NCI-H2029 (cell line): ENCODE results near the gene PRTN3.
"Not testable (repeated sequence)": the region's sequence is repeated elsewhere in the genome, so short reads cannot be mapped to it uniquely, and the experiment has no call there.

ENCODE experiments used
- DNase-seq: peaks from one replicate; lab custom pipeline; 2025; lab: John Stamatoyannopoulos, UW

The PRTN3 gene

DNA sequence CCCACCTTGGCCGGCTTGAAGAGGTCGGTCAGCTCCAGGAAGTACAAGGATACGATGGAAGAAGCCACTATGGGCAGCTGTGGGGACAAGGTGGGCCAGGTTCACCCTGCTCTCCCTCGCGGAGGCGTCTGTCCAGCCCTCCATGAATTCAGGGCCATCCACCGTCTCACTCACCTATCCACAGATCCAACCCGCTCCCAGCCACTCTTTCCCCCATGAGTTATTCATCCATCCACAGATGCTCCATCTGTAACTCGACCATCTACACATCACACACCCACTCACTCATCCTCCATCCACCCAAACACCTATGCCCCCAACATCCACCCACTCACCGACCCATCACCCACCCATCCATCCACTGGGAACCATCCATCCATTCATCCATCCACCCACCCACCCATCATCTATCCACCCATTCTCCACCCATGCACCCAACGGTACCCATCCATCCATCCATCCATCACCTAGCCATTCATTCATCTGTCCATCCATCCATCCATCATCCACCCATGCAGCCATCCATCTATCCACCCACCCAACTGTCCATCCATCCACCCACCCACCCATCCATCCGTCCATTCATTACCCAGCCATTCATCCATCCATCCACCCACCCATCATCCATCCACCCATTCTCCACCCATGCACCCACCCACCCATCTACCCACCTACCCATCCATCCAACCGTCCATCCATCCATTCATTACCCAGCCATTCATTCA is 24.9 kb upstream of the PRTN3 start:
- no peak for DNase-seq

DNA sequence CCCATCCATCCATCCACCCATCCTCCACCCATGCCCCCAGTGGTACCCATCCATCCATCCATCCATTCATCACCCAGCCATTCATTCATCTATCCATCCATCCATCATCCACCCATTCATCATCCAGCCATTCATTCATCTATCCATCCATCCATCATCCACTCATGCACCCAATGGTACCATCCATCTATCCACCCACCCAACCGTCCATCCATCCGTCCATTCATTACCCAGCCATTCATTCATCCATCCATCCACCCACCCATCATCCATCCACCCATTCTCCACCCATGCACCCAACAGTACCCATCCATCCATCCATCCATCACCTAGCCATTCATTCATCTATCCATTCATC is 24.3 kb upstream of the PRTN3 start:
- DNase-seq, result no peak

DNA sequence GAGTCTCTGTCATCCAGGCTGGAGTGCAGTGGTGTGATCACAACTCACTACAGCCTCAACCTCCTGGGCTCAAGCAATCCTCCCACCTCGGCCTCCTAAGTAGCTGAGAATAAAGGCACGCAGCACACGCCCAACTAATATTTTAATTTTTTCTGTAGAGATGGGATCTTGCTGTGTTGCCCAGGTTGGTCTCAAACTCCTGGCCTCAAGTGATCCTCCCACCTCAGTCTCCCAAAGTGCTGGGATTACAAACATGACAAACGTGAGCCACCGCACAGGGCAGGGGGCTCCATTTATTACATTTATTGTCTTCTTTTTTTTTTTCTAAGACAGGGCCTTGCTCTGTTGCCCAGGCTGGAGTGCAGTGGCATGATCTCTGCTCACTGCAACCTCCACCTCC is 20.6 kb upstream of the PRTN3 start:
- DNase-seq, result not testable (repeated sequence)

DNA sequence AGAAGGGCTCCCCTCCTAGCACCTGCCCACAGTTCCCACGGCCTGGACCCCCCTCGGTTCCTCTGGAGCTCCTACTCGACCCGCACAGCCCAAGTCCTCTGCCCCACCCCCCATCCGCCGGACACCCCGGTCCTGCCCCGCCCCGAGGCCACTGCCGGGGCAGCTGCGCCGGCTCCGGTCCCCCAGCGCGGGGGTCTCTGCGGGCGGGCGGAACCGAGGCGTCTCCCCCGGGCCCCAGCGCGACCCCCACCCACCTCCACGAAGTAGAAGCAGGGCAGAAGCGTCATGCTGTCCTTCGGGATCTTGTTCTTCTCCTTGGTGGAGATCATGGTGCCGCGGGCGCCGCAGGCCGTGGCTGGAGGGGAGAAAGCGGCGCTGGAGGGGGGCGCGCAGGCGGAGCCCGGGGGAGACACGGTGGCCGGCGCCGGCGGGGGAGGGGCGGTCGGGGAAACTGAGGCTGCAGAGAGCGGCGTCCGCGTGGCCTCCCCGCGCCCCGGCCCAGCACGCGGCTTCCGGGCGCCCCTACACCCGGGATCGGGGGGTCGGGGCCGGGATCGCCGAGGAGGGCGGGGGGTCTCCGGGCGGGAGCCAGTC is 19.5 kb upstream of the PRTN3 start:
- DNase-seq, result no peak

DNA sequence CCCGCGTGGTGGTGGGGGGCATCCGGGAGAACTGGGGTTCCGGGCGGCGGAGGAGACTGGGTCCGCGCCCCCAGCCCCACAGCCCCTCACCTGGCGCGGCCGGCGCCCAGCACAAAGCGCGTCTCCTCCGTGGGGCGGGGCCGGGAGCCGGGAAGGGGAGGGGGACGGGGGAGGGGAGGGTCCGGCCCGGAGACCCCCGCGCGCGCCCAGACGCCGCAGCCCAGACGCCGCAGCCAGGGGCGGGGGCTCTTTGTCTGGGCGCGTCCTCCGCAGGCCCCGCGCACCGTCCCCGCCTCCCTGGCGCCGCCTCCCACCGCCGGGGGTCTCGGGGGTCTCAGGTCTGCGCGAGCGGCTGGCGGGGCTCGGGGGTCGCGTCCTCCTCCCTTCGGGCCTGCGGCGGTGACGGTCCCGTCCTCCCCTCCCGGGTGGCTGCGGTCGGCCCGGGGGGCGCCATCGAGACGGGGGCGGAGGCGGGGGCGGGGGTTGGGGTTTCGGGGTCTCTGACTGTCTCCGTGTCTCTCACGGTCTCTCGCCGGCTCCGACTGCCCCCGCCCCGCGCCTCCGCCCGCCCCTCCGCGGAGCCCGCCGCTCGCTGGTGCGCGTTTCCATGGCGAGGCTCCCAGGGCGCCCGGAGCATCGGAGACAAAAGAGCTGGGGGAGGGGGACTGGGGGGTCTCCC is 18.8 kb upstream of the PRTN3 start, which contains the start of gene PLPPR3:
Gene PLPPR3, minus strand, starts transcription at position 131 of the 679 bp plus-strand sequence. CDS start 396 bp downstream, outside the sequence.
- no peak for DNase-seq

DNA sequence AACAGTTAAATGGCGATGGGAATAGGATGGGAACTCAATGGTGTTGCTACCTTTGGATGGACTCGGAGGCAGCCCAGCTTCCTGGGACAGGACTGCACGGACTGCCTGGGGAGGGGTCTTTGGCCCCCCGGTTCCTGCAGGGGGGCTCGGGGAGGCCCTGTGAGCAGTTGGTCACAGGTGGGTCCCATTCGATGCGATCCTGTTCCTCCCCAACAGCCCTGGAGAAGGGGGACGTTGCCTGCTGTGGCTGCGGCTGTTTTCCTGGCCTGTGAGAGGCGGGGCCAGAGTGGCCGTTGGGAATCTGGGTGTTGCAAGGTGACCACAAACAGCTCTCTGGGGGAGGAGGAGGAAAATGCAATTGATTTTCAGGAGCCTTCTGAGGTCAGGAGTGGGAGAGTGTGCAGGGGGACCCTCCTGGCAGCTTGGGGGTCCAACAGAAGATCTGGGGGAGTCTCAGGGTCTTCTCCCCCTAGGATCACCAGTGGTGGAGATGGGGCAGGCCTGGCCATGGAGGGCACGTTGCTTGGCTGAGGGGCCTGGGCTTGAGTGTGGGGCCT is 17.2 kb upstream of the PRTN3 start:
- no peak for DNase-seq

DNA sequence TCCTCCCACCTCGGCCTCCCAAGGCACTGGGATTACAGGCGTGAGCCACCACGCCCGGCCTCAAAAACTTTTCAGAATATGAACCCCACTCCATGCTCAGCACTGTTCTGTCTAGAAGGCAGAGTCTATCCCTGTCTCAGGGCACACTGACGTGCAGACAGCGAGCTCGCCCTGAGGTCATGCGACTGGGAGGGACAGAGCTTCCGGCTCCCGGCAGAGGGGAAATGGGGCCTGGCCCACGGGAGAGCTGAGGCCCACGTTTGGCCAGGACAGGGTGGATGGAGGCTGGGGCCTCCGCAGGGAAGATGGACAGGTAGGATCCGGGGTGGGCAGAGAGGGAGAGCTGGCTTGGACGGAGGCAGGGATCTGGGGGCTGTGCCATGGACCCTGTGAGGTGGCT is 15.9 kb upstream of the PRTN3 start:
- no peak for DNase-seq

DNA sequence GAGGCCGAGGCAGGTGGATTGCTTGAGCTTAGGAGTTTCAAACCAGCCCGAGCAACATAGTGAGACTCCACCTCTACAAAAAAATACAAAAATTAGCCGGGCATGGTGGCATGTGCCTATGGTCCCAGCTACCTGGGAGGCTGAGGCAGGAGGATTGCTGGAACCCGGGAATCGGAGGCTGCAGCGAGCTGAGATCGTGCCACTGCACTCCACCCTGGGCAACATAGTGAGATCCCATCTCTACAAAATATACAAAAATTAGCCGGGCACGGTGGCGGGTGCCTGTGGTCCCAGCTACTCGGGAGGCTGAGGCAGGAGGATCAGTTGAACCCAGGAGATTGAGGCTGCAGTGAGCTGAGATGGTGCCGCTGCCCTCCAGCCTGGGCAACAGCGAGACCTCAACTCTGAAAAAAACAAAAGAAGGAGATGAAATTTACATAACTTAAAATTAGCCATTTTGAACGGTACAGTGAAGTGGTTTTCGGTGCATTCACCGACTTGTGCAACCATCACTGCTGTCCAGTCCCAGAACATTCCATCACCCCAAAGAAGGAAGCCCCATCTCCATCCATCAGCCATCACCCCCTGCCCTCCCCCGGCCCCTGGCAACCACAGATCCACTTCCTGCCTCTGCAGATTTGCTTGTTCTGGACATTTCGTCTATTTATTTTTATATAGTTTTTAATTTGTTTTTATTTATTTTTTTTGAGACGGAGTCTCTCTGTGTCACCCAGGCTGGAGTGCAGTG is 14.7 kb upstream of the PRTN3 start:
- no peak for DNase-seq

DNA sequence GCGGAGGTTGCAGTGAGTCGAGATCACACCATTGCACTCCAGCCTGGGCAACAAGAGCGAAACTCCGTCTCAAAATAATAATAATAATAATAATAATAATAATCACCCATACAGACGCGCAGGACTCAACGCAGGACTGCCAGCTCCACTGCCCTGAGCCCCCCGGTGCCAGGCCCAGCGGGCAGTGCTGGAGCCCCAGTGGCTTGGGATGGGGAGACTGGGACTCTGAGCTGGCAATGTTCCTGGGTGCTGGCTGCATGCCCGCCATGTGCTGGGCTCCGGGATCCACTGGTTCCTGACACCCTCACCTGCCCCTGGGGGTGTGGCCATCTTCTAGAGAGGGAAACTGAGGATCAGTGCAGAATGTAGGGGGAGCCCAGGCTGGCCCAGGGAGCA is 13.5 kb upstream of the PRTN3 start:
- DNase-seq, result no peak

DNA sequence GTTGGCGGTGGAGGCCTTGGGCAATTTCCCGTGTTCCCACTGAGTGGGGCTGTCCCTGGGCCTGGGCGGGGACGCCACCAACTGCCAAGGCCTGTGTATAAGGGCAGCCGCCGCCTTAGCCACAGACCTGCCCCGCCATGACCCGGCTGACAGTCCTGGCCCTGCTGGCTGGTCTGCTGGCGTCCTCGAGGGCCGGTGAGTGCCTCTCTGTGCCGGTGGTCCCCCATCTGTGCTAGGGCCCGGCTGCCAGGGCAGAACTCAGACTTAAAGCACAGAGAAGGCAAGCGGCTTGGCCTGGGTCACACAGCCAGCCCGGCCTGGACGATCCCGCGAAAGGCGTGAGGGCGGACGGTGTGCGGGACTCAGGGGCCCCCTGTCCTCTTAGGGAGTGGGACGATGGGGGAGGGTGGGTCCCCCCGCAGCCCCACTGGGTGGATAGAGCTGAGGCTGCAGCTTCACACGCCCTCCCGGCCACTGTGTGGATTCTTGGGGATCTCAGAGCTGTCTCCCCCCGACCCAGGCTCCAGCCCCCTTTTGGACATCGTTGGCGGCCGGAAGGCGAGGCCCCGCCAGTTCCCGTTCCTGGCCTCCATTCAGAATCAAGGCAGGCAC is 13.0 kb upstream of the PRTN3 start, which contains the start of gene AZU1:
Gene AZU1, plus strand, starts transcription at position 128 of the 612 bp plus-strand sequence. Its CDS starts 10 bp downstream, at position 138.
- DNase-seq, result no peak

DNA sequence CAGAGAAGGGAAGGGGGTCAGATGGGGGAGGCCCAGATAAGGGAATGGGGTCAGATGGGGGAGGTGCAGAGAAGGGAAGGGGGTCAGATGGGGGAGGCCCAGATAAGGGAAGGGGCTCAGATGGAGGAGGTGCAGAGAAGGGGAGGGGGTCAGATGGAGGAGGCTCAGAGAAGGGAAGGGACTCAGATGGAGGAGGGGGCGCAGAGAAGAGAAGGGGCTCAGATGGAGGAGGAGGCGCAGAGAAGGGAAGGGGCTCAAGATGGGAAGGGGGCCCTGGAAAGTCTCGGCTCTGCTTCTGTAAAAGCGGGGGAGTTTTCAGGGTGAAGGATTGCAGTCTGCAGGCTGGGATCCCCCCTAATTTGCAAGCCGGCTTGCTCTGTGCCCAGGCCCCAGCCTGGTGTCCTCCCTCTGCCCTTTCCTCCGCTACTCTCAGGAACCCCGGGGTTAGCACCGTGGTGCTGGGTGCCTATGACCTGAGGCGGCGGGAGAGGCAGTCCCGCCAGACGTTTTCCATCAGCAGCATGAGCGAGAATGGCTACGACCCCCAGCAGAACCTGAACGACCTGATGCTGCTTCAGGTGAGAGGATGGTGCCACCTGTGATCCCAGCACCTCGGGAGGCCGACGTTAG is 11.6 kb upstream of the PRTN3 start:
- DNase-seq, result no peak

DNA sequence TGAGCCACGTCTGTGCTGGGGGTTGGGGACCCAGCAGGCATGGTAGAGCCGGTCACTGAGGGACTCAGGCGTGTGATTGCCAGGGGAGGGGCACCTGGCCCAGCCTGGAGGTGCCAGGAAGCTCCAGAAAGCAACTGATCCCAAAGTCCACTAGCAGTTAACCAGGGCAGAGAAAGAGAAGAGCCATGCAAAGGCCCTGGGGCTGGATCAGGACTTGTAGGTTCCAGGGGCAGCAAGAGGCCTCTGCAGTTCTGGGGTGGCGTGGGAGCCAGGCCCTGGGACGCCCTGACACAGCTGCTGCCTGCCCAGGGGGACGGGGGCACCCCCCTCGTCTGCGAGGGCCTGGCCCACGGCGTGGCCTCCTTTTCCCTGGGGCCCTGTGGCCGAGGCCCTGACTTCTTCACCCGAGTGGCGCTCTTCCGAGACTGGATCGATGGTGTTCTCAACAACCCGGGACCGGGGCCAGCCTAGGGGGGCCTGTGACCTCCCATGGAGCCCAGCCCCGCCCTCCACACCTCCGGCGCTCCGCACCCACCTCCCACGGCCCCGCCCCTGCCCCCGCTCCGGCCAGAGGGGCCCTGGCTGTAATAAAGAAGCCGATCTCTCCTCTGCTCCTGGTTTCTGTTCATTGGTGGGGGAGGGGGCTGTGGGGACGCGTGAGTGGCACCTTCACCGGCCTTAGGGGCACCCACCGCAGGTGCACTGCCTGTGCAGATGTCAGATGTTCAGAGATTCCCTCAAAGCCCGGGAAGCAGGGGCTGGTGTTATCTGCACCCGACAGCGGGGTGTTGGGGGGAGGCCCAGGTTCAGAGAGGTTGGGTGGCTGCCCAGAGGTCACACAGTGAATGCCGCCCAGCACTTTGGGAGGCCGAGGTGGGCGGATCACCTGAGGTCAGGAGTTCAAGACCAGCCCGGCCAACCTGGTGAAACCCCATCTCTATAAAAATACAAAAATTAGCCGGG is 9.1 kb upstream of the PRTN3 start:
- no peak for DNase-seq

DNA sequence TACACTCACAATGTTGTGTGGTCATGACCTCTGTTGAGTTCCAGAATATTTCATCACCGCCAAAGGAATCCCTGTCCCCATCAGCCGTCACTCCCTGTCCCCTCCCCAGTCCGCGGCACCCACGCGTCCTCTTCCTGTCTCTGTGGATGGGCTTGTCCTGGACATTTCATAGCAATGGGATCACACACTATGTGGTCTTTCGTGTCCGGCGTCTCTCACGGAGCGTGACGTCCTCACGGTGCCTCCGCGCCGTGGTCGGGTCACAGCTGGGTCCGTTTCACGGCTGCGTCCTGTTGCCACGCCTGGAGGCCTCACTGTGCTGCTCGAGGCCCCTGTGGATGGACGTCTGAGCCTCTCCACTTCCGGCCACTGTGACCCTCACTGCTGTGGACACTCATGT is 6.6 kb upstream of the PRTN3 start:
- DNase-seq, result no peak

DNA sequence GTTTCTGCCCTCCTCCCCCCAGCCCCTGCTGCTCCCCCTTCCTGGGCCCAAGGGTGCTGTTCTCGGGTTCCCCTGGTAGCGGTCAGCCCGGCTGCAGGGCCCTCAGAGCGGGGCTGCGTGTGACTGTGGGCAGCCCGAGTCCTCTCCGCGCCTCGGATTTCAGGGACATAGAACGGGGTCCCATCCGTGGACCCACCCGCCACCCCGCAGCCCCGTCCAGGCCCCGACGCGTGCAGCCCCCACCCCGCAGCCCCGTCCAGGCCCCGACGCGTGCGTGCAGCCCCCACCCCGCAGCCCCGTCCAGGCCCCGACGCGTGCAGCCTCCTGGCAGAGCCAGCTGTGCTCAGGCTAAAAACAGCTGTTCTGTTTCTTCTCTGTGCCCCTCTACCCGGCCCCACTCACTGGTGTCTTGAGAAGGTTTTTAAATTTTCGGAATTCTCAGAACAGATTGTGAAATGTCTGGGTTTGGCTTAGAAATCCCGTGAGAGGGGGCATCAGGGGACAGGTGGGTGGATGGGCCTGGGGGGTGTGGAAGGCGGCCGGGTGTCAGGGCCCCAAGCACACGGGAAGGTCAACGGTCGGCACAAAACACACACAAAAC is 5.5 kb upstream of the PRTN3 start:
- DNase-seq, result no peak

DNA sequence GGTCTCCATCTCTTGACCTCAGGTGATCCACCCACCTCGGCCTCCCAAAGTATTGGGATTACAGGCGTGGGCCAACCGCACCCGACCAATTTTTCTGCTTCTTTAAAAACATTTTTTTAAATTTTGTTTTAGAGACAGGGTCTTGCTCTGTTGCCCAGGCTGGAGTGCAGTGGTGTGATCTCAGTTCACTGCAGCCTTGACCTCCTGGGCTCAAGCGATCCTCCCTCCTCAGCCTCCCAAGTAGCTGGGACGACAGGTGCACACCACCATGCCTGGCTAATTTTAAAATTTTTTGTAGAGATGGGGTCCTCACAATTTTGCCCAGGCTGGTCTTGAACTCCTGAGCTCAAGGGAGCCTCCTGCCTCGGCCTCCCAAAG is 2.0 kb downstream of the PRTN3 start:
- DNase-seq, result not testable (repeated sequence)

DNA sequence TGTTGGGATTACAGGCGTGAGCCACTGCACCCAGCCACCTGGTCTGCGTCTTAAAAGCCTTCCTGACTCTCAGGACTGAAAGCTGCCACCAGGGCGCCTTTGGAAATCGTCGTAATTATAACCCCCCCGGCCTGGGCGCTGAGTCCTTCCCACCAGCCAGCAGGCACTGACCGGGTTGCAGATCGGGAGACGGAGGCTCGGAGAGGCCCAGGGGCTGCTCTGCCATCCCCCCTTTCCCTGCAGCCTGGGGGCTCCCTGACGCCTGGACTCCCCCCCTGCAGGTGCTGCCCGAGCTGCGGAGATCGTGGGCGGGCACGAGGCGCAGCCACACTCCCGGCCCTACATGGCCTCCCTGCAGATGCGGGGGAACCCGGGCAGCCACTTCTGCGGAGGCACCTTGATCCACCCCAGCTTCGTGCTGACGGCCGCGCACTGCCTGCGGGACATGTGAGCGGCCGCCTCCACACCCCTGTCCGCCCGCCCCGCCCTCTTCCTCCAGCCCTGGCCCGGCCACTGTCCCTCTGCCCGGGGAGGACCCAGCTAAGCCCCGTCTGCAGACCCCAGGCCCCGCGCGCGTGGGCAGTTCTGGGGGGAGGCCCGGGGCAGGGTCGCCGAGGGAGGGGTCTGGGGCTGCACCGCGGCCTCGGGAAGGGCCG is 2.5 kb downstream of the PRTN3 start:
- DNase-seq, result no peak

DNA sequence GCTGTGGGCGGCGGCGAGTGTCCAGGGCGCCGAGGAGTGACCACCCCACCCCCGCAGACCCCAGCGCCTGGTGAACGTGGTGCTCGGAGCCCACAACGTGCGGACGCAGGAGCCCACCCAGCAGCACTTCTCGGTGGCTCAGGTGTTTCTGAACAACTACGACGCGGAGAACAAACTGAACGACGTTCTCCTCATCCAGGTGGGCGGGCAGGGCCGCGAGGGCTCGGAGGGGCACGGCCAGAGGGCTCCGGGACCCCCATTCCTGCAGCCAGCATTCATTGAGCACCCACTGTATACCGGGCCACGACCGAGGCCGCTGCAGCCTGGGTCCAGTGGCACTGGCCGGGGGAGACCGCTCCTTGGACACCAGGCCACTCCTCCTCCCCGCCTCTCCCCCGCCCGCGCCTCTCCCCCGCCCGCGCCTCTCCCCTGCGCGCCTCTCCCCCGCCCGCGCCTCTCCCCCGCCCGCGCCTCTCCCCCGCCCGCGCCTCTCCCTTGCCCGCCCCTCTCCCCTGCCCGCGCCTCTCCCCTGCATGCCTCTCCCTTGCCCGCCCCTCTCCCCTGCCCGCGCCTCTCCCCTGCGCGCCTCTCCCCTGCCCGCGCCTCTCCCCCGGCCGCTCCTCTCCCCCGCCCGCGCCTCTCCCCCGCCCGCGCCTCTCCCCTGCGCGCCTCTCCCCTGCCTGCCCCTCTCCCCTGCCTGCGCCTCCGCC is 3.2 kb downstream of the PRTN3 start:
- DNase-seq, result no peak

DNA sequence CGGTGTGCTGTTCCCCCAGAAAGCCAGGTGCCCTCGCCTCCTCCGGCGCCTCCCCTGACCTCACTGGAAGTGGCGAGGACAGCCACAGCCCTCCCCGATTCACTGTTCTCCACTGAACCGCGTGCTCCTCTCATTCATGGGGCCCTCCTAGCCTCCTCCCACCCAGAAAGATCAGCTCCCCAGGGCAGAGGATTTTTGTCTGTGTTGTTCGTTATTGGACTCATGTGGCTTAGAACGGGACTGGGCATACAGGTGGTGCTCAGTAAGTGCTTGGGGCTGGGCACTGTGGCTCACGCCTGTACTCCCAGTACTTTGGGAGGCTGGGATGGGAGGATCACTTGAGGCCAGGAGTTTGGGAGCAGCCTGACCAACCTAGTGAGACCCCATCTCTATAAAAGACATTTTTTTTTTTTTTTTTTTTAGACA is 3.8 kb downstream of the PRTN3 start:
- DNase-seq, result no peak
